PC-3 (cell line): ENCODE data around the gene PIH1D1.

Experiments
- EZH2 ChIP-seq: fragments of 300-600 bp; sonication (generic); IDR thresholded peaks from one replicate; pipeline ENCODE4 v1.6.1; 2017; ENCODE audit warnings: antibody characterized with exemption, mild to moderate bottlenecking, low read length; ENCODE audit not compliant: unreplicated experiment
- EZH2phosphoT487 ChIP-seq: fragments of 300-600 bp; sonication (generic); IDR thresholded peaks from 2 replicates; pipeline ENCODE4 v1.6.1; 2018; ENCODE audit warnings: mild to moderate bottlenecking, antibody characterized with exemption, low read length, borderline replicate concordance
- TF ChIP-seq, protein P1 (sequence below): fragments of 300-600 bp; sonication (generic); conservative IDR thresholded peaks from 2 replicates; pipeline ENCODE4 v1.5.1; 2017; ENCODE audit warnings: antibody characterized with exemption, low read depth, mild to moderate bottlenecking, low read length

DNA sequence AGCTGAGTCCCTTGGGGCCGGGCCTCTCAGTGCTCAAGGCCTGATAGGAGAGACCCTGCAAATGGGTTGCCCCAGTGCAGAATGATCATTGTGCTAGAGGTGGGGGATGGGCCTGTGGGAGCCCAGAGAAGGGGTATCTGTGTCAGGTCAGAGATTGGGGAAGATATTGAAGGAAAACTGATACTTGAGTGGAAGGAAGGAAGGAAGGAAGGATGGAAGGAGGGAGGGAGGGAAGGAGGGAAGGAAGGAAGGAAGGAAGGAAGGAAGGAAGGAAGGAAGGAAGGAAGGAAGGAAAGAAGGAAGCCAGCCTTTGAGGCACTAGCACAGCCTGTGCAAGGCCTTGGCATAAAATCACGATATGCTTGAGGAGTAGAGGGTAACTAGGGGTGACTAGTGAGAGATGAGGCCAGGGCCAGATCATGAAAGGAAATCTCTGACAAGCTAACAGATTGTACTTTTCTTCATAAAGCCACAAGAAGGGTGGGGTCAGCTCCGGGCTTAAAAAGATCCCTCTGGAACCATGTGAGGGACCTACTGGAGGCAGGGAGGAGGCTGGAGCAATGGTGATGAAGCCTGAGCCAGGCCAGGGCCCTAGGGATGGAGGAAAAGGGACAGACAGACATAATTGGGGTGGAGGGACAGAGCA is 39.8 kb downstream of the PIH1D1 start:
- TF ChIP-seq, protein P1, sequence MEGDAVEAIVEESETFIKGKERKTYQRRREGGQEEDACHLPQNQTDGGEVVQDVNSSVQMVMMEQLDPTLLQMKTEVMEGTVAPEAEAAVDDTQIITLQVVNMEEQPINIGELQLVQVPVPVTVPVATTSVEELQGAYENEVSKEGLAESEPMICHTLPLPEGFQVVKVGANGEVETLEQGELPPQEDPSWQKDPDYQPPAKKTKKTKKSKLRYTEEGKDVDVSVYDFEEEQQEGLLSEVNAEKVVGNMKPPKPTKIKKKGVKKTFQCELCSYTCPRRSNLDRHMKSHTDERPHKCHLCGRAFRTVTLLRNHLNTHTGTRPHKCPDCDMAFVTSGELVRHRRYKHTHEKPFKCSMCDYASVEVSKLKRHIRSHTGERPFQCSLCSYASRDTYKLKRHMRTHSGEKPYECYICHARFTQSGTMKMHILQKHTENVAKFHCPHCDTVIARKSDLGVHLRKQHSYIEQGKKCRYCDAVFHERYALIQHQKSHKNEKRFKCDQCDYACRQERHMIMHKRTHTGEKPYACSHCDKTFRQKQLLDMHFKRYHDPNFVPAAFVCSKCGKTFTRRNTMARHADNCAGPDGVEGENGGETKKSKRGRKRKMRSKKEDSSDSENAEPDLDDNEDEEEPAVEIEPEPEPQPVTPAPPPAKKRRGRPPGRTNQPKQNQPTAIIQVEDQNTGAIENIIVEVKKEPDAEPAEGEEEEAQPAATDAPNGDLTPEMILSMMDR, result no peak
- no peak for TF ChIP-seq EZH2
- no peak for TF ChIP-seq EZH2phosphoT487
